GM12873 (cell line): ENCODE measurements around the gene SPRYD7.

Source experiments
- CTCF ChIP-seq: IDR thresholded peaks from 2 replicates; pipeline ENCODE4 v1.5.1; 2012; ENCODE audit warnings: low read depth, mild to moderate bottlenecking, moderate library complexity, low read length, control low read depth; ENCODE audit not compliant: insufficient read depth; ENCODE audit errors: missing control alignments

SPRYD7 gene

GRCh38 chr13:49925881-49926418, 10.2 kb downstream of the SPRYD7 start:
- no peak for TF ChIP-seq CTCF

DNA sequence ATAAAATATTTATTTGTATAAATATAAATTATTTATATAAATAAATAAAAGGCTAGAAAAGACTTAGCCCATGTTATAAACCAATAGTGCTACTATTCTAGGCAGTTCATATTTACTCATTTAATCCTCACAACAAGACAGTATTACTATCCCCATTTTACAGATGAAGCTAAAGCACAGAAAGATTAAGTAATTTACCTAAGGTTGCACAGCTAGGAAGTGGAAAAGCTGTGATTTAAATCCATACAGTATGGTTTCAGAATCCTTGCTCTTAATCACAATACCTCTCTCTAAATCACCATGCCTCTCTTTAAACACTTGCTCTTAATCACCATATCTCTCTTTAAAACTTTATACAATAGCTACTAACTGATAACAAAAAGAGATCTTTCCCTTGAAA, 13.8 kb downstream of the SPRYD7 start:
- no peak for TF ChIP-seq CTCF

DNA sequence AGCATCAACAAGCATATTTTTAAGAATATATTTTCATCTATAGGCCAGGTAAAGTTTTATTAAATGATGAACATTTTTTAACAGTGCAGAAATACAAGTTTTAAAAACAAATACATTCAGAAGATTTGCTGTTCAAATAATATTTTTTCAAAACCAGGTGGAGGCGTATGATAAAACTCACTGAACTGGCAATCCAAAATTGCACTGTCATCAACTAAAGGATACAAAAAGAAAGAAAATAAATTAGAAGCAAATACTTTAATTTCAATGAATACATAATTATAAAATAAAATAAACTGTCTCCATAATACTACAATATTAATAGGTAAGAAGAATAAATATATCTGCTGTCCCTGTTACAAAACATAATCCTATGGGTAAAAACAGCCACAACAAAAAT, 21.2 kb downstream of the SPRYD7 start:
- no peak for TF ChIP-seq CTCF

DNA sequence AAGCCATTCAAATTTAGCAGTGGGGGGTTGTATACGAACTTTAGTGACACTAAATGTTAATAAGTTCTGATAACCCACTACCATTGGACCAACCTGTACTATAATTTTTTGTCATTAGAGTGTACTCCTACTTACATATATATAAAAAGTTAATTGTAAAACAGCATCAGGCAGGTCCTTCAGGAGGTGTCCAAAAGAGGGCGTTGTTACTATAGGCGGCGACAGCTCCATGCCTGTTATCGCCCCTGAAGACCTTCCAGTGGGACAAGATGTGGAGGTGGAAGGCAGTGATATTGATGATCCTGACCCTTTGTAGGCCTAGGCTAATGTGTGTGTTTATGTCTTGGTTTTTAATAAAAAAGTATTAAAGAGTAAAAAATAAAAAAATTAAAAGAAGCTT, 27.5 kb downstream of the SPRYD7 start:
- no peak for TF ChIP-seq CTCF

- TF ChIP-seq CTCF: no peak
These were observed 31.2 kb downstream of the SPRYD7 start for GRCh38 chr13:49904729-49905456.

- TF ChIP-seq CTCF: no peak
These were observed 37.3 kb downstream of the SPRYD7 start for GRCh38 chr13:49898792-49899191.

DNA sequence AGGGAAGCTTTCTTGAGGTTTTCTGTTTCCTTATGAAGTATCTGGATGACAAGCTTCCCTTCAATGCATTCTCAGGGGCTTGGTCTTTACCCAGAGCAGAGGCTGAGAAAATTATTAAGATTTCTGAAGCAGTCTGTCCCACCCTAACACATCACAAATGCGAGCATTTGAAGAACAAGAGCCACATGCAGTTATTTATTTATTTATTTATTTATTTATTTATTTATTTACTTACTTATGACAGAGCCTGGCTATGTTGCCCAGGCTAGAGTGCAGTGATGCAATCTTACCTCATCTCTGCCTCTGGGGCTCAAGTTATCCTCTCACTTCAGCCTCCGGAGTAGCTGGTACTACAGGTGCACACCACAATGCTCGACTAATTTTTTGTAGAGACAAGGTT, 38.4 kb downstream of the SPRYD7 start:
- TF ChIP-seq CTCF: no peak

DNA sequence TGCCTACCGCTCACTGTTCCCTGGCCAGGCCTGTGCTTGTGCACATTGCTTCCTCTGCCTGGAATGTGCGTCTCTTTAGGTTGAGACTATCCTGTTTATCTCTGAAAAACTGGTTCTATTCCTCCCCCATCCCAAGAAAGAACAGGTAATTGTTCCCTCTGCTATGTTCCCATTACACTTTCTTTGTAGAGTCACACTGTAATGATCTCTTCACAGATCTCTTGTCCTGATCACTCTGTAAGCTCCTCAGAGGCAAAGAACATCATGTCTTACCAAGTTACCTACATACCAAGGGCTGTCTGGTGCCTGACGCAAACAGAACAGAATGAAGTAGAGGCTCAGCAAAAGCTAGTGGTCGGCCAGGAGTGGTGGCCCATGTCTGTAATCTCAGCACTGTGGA, 40.3 kb downstream of the SPRYD7 start:
- TF ChIP-seq CTCF: no peak
